NCI-H2029 (cell line): ENCODE measurements around the gene ORMDL3.

Experiments used
- DNase-seq: peaks from one replicate; lab custom pipeline; 2025; lab: John Stamatoyannopoulos, UW

Gene ORMDL3

GRCh38 chr17:39871801-39872200, 55.6 kb downstream of the ORMDL3 start:
- no peak for DNase-seq
